Measurements from ENCODE around the gene TMEM183A.

DNA sequence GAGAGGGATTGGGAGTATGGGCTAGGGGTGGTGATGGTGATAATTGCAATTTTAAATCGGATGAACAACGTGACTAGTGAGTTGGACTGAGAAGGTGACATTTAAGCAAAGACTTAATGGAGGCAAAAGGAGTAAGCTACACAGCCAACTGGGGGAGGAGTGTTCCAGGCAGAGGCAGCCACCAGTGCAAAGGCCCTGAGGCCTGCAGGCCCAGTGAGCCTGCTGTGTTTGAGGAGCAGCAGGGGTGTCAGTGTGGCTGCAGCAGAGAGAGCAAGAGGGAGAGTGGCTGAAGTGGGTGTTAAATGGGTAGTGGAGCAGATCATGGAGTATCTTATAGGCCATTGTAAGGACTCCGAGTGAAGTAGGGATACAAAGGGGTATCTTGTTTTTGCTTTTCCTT lies 59.8 kb downstream of the TMEM183A start:
- no peak for TF ChIP-seq POLR2A (IDR thresholded peaks at IDR 0.05)
- TF ChIP-seq, protein P1, sequence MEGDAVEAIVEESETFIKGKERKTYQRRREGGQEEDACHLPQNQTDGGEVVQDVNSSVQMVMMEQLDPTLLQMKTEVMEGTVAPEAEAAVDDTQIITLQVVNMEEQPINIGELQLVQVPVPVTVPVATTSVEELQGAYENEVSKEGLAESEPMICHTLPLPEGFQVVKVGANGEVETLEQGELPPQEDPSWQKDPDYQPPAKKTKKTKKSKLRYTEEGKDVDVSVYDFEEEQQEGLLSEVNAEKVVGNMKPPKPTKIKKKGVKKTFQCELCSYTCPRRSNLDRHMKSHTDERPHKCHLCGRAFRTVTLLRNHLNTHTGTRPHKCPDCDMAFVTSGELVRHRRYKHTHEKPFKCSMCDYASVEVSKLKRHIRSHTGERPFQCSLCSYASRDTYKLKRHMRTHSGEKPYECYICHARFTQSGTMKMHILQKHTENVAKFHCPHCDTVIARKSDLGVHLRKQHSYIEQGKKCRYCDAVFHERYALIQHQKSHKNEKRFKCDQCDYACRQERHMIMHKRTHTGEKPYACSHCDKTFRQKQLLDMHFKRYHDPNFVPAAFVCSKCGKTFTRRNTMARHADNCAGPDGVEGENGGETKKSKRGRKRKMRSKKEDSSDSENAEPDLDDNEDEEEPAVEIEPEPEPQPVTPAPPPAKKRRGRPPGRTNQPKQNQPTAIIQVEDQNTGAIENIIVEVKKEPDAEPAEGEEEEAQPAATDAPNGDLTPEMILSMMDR (IDR thresholded peaks at IDR 0.05) = no peak

All from lower leg skin (tissue), 3 donors.